ENCODE results near the gene SHC3. TPM values are rescaled to one million over a fixed set of nuclear protein-coding genes. Genes with fewer than 3 reads are reported as not detected.
A peak's percentile ranks its signal among the peaks of the same experiment; 100 is the strongest.

SHC3 gene
- total RNA-seq, 4 donors from 2014 or later: 2.2 to 4.0 (median 3.1) TPM

DNA sequence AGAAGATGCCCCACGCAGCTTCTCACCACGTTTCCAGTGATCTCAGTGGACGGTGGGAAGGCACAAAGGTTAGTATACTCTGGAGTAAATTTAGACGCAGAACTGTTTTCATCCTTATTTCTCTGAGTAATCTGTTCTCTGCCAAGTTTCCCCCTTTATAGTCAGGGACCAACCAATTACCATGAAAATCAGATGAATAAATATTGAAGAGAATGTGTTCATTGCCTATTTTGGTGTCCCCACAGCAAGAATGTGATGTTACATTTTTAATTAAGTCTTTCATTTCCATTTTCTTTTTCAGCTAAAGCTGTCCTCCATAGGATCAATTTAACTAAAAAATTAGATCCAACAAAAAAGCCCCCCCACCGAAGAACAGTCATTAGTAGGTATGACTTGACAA, 146.0 kb downstream of the SHC3 start:
- no peaks in the 10 kb centered on the region for H3K27me3 ChIP-seq
- WGBS: 54% methylated on average over 5 of the region's 5 CpGs
- TF ChIP-seq POLR2A (IDR thresholded peaks at IDR 0.05; ENCODE audit: low read depth): no peak
- no peak for TF ChIP-seq EP300 (IDR thresholded peaks at IDR 0.05)
- no peak for TF ChIP-seq POLR2AphosphoS5 (IDR thresholded peaks at IDR 0.05)
- TF ChIP-seq, protein P1, sequence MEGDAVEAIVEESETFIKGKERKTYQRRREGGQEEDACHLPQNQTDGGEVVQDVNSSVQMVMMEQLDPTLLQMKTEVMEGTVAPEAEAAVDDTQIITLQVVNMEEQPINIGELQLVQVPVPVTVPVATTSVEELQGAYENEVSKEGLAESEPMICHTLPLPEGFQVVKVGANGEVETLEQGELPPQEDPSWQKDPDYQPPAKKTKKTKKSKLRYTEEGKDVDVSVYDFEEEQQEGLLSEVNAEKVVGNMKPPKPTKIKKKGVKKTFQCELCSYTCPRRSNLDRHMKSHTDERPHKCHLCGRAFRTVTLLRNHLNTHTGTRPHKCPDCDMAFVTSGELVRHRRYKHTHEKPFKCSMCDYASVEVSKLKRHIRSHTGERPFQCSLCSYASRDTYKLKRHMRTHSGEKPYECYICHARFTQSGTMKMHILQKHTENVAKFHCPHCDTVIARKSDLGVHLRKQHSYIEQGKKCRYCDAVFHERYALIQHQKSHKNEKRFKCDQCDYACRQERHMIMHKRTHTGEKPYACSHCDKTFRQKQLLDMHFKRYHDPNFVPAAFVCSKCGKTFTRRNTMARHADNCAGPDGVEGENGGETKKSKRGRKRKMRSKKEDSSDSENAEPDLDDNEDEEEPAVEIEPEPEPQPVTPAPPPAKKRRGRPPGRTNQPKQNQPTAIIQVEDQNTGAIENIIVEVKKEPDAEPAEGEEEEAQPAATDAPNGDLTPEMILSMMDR (IDR thresholded peaks at IDR 0.05): no peak
- intact Hi-C loops (cut with DNase I): no loop called here
- H3K4me3 ChIP-seq: no peak overlapping the region
- no peak for DNase-seq (ENCODE audit: extremely low spot score)
- H3K27ac ChIP-seq (replicated peaks in 1 of 4): no peak overlapping the region
- peaks cover 0 to 7% (median 1%) of the 10 kb centered on the region in 4 donors for H3K4me1 ChIP-seq
- H3K36me3 ChIP-seq: no peaks in the 10 kb centered on the region
- peaks cover 0 to 19% (median 4%) of the 10 kb centered on the region in 4 donors for H3K9me3 ChIP-seq

DNA sequence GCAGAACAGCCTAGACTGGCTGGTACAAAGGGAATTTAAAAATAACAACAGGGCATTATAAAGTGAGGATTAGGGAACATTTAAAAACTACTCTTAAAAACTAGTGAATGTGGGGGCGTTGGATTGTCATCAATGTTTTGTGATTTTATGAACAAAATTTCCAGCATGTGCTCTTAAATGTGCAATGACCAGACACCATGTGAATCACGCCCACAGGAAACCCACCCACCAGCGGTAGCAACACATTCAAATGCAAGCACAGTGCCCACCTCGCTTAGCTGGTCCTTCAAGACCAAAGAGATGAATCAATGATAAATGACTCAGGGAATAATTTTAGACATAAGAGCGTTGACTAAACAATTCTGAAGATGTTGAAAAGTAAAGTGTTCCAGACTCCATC, 146.4 kb downstream of the SHC3 start:
- DNase-seq (ENCODE audit: extremely low spot score): no peak
- Histone ChIP-seq H3K36me3 (no peaks in the 10 kb centered on the region), H3K9me3 (peaks cover 0 to 19% (median 4%) of the 10 kb centered on the region in 4 donors), H3K27me3 (no peaks in the 10 kb centered on the region), H3K4me1 (peaks cover 0 to 2% (median 0%) of the 10 kb centered on the region in 4 donors), H3K4me3 (no peak overlapping the region), H3K27ac (replicated peaks in 1 of 4) (no peak overlapping the region)
- intact Hi-C loops (cut with DNase I): no loop called here
- WGBS: 89% methylated on average over 5 of the region's 5 CpGs
- no peak for TF ChIP-seq POLR2A (IDR thresholded peaks at IDR 0.05; ENCODE audit: low read depth)
- TF ChIP-seq, protein P1 (IDR thresholded peaks at IDR 0.05): no peak
- TF ChIP-seq POLR2AphosphoS5 (IDR thresholded peaks at IDR 0.05): no peak
- no peak for TF ChIP-seq EP300 (IDR thresholded peaks at IDR 0.05)

DNA sequence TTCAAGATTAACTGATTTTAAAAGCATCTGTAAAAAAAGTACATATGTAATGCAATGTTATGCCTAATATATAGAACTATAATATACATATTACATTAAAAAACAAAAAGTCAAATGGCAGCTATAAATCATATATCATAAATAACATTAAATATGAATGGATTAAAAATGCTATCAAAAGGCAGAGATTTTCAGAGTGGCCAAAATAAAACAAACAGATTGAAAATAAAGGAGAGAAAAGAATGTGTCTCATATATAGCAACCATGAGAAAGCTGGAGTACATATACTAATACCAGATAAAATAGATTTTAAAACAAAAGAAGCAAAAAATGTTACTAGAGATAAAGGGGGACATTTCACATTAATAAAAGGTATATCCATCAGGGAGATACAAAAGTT, 148.8 kb downstream of the SHC3 start:
- no peaks in the 10 kb centered on the region for H3K27me3 ChIP-seq
- no peak for DNase-seq (ENCODE audit: extremely low spot score)
- H3K27ac ChIP-seq (replicated peaks in 1 of 4): no peak overlapping the region
- no peak for TF ChIP-seq EP300 (IDR thresholded peaks at IDR 0.05)
- TF ChIP-seq, protein P1 (IDR thresholded peaks at IDR 0.05): no peak
- no peak for TF ChIP-seq POLR2A (IDR thresholded peaks at IDR 0.05; ENCODE audit: low read depth)
- no peak for TF ChIP-seq POLR2AphosphoS5 (IDR thresholded peaks at IDR 0.05)
- H3K9me3 ChIP-seq: peaks cover 0 to 19% (median 4%) of the 10 kb centered on the region in 4 donors
- H3K4me3 ChIP-seq: no peak overlapping the region
- intact Hi-C loops (cut with DNase I): no loop called here
- peaks cover 0 to 4% (median 0%) of the 10 kb centered on the region in 4 donors for H3K4me1 ChIP-seq
- H3K36me3 ChIP-seq: no peaks in the 10 kb centered on the region

DNA sequence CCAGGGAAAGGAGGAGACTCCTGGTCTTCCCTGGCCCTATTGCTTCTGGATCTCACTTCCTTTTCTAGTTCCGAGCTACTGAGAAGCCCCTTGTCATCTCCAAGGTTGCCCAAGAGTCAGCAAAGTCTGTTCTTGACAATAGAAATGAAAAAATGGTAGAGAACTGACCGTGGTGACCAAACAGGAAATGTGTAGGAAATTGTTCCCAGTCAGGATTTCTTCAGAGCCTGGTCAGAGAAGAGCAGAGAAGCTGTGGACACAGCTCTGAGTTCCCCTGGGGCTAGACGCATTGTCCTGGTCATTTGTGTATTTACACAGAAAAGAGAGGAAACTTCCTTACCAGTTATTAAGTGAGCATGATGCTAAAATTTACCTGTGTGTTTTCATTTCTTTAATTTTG, 151.7 kb downstream of the SHC3 start:
- peak overlapping the region in 2 of 4 donors; percentile 3 to 17 for H3K27ac ChIP-seq (replicated peaks in 1 of 4)
- peaks cover 0 to 19% (median 4%) of the 10 kb centered on the region in 4 donors for H3K9me3 ChIP-seq
- no peak overlapping the region for H3K4me3 ChIP-seq
- no peaks in the 10 kb centered on the region for H3K27me3 ChIP-seq
- H3K36me3 ChIP-seq: no peaks in the 10 kb centered on the region
- peaks cover 10 to 18% (median 14%) of the 10 kb centered on the region in 4 donors for H3K4me1 ChIP-seq
- intact Hi-C loops (cut with DNase I): no loop called here
- TF ChIP-seq, protein P1 (IDR thresholded peaks at IDR 0.05): no peak
- TF ChIP-seq EP300 (IDR thresholded peaks at IDR 0.05) (no peak), POLR2AphosphoS5 (IDR thresholded peaks at IDR 0.05) (no peak), POLR2A (IDR thresholded peaks at IDR 0.05; ENCODE audit: low read depth) (no peak)
- DNase-seq (ENCODE audit: extremely low spot score): peak; percentile 60
- 64% methylated on average over 3 of the region's 3 CpGs for WGBS

DNA sequence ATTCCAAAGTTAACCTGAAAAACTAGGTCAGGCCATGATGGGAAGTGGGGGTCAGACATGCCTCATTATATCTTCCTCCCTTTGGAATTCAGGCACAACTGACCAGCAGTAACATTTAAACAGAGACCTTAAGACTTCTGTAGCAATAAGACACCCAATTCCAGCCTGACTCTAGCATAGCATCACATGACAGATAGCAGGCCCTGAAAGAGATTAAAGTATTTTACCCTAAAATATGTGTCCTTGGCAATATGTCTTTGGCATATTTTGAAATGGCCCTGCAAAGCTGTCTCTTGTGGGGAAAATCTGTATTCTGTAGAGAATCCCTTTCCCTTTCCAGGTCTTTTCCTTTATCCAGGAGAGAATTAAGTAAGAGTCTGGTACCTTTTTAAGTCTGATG, 153.1 kb downstream of the SHC3 start:
- Histone ChIP-seq H3K4me1 (peaks cover 21 to 32% (median 27%) of the 10 kb centered on the region in 4 donors), H3K27me3 (no peaks in the 10 kb centered on the region), H3K9me3 (peaks cover 0 to 13% (median 4%) of the 10 kb centered on the region in 4 donors), H3K4me3 (no peak overlapping the region), H3K27ac (replicated peaks in 1 of 4) (peak overlapping the region in 1 of 4 donors; percentile 20), H3K36me3 (no peaks in the 10 kb centered on the region)
- TF ChIP-seq POLR2AphosphoS5 (IDR thresholded peaks at IDR 0.05) (peak in 1 of 2 donors; percentile 13), EP300 (IDR thresholded peaks at IDR 0.05) (no peak)
- intact Hi-C loops (cut with DNase I): no loop called here
- no peak for DNase-seq (ENCODE audit: extremely low spot score)
